GM18858 (cell line): ENCODE measurements around the gene SCAMP5.

Experiments
- ATAC-seq: cut with Tn5 transposase; IDR thresholded peaks from one replicate; pipeline ENCODE4 v1.9.1; 2021; ENCODE audit not compliant: unreplicated experiment

Gene SCAMP5

GRCh38 chr15:75021341-75021740, 26.0 kb downstream of the SCAMP5 start:
- no peak for ATAC-seq

- no peak for ATAC-seq
Measured at GRCh38 chr15:75022783-75023180, 27.4 kb downstream of the SCAMP5 start.

DNA sequence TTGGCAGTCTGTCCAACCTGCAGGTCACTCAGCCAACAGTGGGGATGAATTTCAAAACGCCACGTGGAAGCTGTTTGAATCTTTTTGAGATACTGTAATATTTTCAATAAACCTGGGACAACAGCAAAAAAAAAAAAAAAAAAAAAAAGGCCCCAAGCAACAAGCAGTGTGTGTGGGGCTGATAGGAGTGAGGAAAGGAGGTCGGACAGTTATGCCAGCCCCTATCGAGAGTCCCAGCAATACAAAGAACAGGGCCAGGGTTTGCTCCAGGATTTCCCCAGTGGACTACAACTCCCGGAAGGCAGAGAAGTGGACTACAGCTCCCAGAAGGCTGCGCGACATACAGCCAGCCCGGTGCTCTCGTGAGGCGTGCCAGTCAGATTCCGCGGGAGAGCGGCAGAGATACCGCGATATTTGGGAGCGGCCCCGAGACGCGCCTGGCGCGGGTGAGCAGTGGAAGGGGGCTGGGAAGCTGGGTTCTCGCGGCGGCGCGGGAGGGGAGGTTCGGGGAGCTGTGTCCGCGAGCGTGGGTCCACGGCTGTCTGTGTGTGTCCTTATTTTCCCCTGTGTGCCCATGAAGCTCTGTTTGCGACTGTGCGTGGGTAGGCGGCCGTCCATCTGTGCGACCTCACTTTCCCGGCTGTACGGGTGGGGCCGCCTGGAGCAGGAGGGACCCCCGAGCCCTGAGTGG, 28.0 kb downstream of the SCAMP5 start, which contains the start of gene PPCDC:
Gene PPCDC (plus strand): TSS at position 410 of the 691 bp plus-strand sequence. CDS start 4,729 bp downstream, outside the sequence.
- ATAC-seq: peak; percentile 87

DNA sequence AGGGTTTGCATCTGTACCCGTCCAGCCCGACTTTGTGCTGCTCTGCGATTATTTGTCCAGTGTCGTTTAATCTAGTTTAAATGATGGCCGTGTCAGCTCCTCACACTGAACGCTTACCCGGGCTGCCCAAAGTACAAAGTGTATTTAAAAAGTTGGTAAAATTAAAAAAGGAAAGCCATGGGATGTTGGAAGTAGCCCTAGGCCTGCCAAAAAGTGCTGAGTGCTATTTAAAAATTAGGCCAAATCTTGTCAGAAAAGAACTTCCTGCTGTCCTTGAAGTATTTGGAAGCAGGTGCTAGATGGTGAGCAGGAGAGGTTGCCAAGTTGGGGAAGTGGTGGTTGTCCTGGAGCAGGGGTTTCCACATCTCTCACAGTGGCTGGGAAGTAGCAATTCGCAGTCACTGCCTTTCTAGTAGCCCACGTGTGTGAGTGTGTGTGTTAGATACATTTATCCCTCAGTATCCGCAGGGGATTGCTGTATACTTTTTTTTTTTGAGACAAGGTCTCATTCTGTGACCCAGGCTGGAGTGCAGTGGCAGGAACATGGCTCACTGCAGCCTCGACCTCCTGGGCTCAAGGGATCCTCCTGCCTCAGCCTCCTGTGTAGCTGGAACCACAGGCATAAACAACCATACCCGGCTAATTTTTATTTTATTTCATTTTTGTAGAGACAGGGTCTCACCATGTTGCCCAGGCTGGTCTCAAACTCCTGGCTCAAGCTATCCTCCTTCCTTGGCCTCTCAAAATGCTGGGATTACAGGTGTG, 28.7 kb downstream of the SCAMP5 start:
- no peak for ATAC-seq

GRCh38 chr15:75025107-75025506, 29.7 kb downstream of the SCAMP5 start:
- no peak for ATAC-seq

DNA sequence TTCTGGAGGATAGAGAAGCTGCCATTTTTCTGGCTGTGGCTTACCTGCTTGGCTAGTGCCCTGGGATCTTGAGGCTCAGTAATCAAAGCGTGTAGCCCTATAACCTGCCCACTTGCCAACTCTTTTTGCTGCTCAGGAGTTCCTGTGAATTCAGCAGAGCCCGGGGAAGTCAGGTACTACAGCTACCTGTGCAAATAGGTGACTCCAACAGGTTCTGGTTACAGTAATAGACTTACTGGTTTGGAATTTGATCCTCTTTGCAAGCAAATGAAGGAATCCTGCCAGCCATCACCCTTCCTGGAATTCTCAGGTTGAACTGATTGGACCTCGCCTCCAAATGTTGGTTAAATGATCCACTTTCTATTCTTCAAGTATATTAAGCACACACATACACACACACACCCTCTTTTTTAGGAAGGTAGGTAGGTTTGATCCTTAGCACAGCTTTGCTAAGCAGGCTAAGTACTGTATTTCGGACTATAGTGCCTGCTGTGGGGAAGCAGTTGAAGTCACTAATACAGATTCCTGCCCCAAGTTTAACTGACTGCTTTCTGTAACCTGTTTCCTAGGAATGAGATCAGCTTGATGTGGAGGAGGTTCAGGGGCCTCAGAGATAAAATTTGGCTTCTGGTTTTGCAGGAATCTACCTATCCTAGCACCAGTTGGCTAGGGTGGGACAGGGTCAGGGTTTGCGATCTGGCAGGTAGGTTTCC, 30.3 kb downstream of the SCAMP5 start:
- no peak for ATAC-seq

- no peak for ATAC-seq
Measured at GRCh38 chr15:75027551-75027950, 32.2 kb downstream of the SCAMP5 start.

GRCh38 chr15:75028991-75029377, 33.6 kb downstream of the SCAMP5 start:
- ATAC-seq: no peak

DNA sequence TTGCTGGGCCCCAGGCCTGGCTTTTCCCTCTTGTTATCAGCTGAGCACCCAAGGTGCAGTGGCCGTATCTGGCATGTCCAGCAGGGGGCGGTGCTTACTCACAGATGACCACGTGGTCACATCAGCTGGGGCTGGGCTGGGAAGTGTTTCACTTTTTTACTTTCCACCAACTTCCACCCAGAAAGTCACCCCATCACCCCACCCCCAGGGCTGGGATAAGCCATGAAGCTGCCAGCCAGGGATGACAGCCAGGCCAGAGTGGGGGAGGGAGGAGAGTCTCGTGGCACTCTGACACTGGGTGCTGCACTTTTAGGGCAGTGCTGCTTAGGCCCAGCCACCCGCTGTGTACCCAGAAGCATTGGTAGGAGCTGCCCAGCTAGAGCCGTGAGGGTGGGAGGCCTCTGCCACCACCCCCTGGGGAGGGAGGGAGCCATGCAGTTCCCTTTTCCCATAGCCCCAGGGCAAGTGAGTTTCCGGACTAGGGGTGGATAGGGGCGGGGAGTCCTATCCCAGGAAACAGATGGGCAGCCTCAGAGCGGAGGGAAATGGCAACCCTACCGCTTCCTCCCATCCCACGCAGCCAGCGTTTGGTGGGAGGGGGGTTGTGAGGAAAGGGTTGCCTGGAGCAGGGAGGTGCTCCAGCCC, 34.1 kb downstream of the SCAMP5 start:
- ATAC-seq: no peak

- no peak for ATAC-seq
Measured at GRCh38 chr15:75030023-75030413, 34.7 kb downstream of the SCAMP5 start.

DNA sequence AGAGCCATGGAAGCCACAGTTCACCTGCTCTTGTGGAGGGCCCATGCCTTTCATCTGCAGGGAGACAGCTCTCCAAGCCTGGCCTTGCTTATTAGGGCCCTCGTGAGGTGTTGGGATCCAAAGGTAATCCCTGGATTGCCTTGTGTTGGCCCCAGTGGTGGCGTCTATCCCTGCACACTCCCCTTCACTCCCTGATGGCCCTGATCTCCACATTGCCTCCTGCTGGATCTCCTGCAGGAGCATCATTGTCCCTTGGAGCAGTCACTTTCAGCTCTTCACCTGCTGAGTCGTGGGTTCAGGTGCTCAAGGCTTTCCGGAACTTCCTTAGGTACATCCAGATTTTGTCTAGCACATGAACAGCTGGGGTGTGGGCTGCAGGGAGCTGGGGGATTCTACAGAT, 35.1 kb downstream of the SCAMP5 start:
- no peak for ATAC-seq

DNA sequence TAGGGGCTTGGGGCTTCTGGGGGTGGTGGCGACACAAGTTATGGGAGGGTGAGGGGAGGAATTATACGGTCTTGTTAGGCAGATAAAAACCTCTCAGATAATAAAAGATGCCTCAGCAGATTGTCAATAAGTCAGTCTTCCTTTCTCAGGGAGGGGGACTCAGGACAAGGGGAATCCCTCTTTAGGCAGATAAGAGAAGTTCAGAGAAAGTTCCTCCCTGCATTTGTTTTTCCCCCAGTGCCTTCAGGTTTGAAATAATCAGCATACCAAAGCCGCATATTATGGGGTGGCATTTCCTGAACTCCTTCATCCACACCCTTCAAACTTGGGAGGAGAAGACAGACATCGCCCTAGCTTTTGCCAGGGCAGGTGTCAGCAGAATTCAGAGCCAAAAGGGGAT, 36.5 kb downstream of the SCAMP5 start:
- ATAC-seq: no peak

DNA sequence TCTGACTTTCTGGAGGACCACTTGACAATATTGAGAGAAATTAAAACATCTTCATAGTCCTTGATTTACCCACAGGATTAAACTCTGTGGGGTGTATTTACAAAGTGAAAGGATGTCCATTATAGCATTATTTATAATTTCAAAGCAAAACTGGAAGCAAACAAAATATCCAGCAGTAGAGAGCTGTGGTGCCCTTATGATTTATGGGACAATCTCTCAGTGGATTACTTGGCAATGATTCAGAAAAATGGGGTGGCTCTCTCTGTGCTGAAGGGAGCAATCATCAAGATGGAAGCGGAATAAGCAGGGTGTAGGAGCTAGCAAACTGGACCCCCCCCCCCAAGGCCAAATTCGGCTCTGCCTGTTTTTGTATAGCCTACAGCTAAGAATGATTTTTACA, 37.0 kb downstream of the SCAMP5 start:
- ATAC-seq: no peak

DNA sequence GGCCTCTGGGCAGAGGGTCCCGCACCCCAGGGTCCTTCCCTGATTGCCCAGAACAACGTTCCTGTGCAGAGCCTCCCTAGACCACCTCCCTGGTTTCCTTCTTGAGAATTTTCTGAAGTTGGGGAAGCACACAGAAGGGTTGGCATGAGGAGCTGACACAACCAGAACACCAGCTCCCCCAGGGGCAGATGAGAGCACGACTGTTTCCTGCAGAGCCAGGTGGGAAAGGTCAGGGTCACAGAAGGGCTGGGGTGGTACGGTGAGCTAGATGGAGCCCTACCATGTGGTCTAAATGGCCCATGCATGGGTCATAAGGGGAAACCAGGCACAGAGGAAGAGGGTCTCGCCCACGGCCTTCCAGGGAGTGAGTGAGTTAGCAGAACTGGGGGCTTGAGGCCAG, 38.4 kb downstream of the SCAMP5 start:
- no peak for ATAC-seq

GRCh38 chr15:75034615-75035014, 39.3 kb downstream of the SCAMP5 start:
- ATAC-seq: no peak

- ATAC-seq: no peak
Measured at GRCh38 chr15:75036212-75036616, 40.9 kb downstream of the SCAMP5 start.

GRCh38 chr15:75037685-75038084, 42.3 kb downstream of the SCAMP5 start:
- no peak for ATAC-seq

DNA sequence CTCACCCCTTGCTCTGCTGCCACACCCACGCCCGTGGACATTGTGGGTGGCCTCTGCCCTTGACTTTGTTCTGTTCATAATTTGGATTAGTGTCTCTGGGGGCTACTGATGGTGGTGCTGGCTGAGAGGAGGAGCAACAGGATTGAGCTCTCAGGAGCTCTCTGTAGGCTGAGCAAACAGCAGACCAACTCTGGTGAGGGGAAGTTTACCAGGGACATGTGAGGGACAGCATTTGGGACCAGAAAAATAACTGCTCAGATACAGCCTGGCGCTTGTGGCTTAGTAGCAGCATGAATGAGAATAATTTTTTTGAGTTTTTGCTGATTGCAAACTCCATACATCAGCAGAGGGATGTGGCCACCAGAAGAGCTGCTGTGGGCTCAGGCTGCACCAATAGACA, 42.9 kb downstream of the SCAMP5 start:
- no peak for ATAC-seq

DNA sequence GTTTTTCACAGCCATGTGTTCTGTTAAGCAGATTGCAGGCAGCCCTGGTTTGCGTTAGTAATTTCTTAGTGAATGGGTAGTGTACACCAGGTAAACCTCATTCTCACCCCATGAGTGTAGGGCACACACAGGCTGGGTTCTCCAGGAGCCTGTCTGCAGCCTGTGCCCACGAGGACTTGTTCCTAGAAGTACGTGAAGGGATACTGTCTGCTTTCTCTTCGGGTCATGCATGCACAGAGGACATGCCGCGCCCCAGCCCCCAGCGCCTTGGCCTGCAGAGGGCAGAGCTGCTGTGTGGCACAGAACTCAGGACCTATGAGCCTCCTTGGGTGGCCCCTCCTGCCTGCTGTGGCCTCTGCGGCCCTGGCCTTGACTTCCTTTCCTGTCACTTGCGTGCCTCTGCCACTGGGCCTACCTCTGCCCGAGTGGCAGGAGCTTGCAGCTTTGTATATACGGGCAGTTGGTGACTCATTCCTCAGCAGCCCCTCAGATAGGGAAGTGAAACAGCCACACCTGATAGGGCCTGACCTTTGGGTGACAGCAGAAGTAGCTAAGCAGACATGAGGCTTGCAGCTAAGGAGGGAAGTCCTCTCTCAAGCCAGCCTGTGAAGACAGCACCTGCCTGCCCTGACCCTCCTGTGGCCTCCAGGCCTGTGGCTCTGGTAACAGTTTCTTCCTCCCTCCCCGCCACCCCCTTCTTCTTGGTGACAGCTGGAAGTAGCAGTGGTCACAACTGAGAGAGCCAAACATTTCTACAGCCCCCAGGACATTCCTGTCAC, 47.6 kb downstream of the SCAMP5 start:
- peak; percentile 62 for ATAC-seq

- no peak for ATAC-seq
Measured at GRCh38 chr15:75043509-75044257, 48.3 kb downstream of the SCAMP5 start.
